ENCODE results near the gene FGFR1OP2.

The FGFR1OP2 gene

DNA sequence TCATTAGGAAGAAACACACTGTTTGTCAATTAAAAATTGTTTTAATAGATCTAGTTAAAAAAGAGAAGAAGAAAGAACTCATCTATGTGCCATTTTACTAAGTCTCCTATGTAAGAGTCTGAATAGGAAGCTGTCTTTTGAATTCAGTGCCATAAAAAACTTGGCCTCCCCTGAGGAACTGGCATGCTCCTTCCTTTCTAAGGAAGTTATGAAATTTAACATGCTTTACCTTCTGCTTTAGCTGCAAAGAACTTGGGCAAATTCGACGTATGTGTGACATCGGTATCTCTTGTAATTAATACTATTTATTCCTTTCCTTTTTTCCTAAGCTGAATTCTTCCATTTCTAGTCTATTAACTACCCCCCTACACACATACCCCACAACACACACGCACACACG lies 63.4 kb downstream of the FGFR1OP2 start:
- no peak for DNase-seq (ENCODE audit: extremely low read depth, low read depth)
- TF ChIP-seq, protein P1, sequence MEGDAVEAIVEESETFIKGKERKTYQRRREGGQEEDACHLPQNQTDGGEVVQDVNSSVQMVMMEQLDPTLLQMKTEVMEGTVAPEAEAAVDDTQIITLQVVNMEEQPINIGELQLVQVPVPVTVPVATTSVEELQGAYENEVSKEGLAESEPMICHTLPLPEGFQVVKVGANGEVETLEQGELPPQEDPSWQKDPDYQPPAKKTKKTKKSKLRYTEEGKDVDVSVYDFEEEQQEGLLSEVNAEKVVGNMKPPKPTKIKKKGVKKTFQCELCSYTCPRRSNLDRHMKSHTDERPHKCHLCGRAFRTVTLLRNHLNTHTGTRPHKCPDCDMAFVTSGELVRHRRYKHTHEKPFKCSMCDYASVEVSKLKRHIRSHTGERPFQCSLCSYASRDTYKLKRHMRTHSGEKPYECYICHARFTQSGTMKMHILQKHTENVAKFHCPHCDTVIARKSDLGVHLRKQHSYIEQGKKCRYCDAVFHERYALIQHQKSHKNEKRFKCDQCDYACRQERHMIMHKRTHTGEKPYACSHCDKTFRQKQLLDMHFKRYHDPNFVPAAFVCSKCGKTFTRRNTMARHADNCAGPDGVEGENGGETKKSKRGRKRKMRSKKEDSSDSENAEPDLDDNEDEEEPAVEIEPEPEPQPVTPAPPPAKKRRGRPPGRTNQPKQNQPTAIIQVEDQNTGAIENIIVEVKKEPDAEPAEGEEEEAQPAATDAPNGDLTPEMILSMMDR (IDR thresholded peaks at IDR 0.05; ENCODE audit: low read depth, low read length) = no peak

DNA sequence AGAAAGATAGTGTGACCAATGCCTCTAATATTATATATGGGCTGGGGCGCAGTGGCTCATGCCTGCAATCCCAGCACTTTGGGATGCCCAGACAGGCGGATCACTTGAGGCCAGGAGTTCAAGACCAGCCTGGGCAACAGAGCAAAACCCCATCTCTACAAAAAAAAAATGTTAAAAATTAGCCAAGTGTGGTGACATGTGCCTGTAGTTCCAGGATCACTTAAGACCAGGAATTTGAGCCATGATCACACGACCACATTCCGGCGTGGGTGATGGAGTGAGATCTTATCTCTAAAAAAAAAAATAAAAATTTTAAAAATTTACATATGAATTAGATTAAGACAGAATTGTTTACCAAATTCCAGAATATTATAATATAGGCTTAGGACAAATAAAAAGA lies 63.9 kb downstream of the FGFR1OP2 start:
- TF ChIP-seq, protein P1 (IDR thresholded peaks at IDR 0.05; ENCODE audit: low read depth, low read length) = no peak
- no peak for DNase-seq (ENCODE audit: extremely low read depth, low read depth)

DNA sequence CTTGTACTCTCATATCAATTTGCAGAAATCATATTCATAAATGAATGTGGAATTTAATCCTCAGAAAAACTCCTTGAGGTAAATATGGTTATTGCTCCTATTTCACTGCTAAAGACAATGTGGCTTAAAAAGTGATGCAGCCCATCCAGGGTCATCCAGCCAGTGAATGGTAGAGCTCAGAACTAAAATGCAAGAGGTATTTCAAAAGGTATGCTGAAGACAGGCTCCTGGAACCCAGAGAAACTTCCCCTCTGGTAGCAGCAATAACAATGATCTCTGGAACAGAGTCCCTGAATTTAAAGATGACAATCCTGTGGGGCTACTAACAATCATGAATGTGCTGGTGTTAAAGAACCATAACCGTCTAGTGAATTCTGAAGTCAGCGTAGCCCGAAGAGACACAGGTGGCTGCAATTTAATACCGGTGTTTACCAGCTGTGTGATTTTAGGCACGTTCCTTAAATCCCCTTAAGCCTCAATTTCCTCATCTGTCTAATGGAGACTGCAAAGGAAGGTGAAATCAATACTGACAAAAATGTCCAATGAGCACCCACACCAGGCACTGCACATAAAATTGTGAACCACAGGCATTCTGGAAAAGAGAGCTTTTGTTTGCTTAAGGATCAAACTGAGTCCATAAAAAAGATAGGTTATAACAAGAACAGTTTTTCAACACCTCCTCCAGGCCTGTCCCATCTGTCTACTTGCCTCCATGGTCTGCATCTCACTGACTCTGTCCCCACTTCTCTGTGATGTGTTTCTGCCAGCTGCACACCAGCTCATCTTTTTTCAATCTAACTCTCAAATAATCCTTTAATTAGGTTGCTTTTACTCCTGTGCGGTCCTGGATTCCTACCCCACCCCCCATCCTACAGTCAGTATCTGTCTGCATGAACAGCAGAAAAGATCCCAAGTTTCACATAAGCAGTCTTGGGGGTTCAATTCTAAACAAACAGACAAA lies 65.4 kb downstream of the FGFR1OP2 start:
- no peak for DNase-seq (ENCODE audit: extremely low read depth, low read depth)
- TF ChIP-seq, protein P1 (IDR thresholded peaks at IDR 0.05; ENCODE audit: low read depth, low read length) = no peak

DNA sequence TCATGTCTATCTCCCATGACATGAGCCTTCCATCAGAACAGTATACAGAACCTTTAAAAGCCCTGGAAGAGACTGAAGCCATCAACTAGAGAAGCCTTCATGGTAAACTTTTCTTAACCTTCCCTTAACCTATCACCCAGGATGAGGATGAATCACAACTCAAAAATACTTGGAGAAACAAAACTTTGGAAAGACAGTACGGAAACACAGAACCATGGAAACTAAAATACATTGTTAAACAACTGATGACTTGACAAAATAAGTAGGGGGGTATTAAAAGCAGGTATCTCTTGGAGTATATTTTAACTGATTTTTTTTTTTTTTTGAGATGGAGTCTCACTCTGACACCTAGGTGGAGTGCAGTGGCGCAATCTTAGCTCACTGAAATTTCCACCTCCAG lies 67.2 kb downstream of the FGFR1OP2 start:
- TF ChIP-seq, protein P1 (IDR thresholded peaks at IDR 0.05; ENCODE audit: low read depth, low read length) = no peak
- no peak for DNase-seq (ENCODE audit: extremely low read depth, low read depth)

DNA sequence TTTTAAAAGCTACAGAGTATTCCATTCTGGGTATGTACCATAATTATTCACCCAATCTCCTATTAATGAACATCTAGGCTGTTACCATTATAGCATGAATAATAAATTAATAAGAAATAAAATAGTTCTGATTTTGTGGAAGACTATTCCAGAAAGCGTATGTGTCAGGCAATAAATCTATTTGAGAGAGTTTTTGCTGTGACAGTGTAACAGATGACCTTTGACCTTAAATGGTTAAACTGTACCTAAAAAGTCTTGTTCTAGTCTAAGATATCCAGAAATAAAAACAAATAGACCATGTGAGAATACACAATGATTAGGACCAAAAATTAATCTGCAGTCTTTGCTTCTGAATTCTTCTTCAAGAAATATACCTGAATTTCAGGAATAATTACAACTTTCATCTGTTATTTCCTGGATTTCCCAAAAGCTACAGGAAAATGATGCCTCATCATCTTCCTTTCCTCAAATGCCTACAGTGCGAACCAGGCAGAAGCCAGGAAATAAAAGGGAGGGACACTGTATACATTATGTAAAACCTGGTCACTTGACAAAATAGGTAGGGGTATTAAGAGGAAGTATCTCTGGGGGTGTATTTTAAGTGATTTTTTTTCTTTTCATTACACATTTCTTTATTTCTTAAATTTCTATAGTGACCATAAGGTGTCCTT lies 68.7 kb downstream of the FGFR1OP2 start:
- DNase-seq (ENCODE audit: extremely low read depth, low read depth) = no peak
- TF ChIP-seq, protein P1 (IDR thresholded peaks at IDR 0.05; ENCODE audit: low read depth, low read length) = no peak

DNA sequence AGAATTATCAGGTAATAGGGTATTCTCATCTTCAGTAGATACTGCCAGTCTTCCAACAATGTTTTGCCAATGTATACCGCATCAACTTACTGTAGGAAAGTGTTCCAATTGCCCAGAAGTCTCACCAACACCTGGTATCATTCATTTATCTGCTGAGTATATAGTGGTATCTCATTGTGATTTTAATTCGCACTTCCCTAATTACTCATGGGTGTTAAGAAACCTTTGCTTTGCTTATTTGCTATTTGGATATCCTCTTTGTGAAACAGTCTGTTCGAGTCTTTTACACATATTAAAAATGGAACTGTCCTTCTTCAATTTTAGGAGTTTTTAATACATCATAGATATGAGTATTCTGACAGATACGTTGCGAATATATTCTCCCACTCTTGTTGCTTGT lies 69.8 kb downstream of the FGFR1OP2 start:
- DNase-seq (ENCODE audit: extremely low read depth, low read depth) = no peak
- TF ChIP-seq, protein P1 (IDR thresholded peaks at IDR 0.05; ENCODE audit: low read depth, low read length) = no peak

DNA sequence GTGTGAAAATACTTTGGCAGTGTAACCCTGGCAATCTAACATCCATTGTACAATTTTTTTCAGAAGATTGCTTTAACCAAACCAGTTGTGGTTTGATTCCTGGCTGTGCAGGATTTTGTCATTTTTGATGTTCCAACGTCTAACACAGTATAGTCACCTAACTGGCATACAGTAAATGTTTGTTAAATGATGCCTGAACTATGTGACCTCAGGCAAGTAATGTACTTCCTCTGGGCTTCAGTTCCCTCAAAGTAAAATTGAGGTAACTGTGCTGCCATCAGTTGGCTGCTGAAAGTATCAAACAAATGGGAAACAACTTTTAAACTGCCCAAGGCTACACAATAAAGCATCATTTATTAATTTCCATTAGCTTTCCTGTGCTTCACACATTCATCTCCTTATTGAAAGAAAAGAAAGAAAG lies 71.6 kb downstream of the FGFR1OP2 start:
- no peak for DNase-seq (ENCODE audit: extremely low read depth, low read depth)
- TF ChIP-seq, protein P1 (IDR thresholded peaks at IDR 0.05; ENCODE audit: low read depth, low read length) = no peak

Data from AG09319 (cell line).